ENCODE measurements around the gene GUCY2F. TPM values are rescaled to one million over a fixed set of nuclear protein-coding genes. Genes with fewer than 3 reads are reported as not detected.

Gene GUCY2F
- total RNA-seq, 1 donor: under 0.01 TPM

DNA sequence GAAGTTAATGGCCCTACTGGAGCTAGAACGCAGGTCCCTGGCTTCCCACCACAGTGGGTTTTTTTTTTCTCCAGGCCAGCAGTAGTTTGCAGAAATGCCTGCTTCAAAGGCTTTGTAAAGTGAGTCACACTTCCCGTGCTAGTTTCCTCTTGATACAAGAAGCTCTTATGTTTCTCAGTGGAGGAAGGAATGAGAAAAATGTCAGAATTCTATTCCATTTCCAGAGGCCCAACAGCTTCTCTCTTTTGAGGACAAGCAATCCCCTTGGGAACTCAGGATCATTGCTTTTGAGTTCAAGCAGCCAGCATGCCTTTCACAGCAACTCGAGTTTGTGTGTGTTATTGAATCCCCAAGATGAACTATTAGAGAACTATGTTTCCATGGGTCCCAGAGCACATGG lies 134.3 kb downstream of the GUCY2F start:
- peak; percentile 51 for DNase-seq (ENCODE audit: low read depth)
- TF ChIP-seq, protein P1, sequence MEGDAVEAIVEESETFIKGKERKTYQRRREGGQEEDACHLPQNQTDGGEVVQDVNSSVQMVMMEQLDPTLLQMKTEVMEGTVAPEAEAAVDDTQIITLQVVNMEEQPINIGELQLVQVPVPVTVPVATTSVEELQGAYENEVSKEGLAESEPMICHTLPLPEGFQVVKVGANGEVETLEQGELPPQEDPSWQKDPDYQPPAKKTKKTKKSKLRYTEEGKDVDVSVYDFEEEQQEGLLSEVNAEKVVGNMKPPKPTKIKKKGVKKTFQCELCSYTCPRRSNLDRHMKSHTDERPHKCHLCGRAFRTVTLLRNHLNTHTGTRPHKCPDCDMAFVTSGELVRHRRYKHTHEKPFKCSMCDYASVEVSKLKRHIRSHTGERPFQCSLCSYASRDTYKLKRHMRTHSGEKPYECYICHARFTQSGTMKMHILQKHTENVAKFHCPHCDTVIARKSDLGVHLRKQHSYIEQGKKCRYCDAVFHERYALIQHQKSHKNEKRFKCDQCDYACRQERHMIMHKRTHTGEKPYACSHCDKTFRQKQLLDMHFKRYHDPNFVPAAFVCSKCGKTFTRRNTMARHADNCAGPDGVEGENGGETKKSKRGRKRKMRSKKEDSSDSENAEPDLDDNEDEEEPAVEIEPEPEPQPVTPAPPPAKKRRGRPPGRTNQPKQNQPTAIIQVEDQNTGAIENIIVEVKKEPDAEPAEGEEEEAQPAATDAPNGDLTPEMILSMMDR (IDR thresholded peaks at IDR 0.05; ENCODE audit: insufficient read depth, low read depth, low read length): no peak
- H3K4me3 ChIP-seq (ENCODE audit: low read depth, low read length): no peak overlapping the region

DNA sequence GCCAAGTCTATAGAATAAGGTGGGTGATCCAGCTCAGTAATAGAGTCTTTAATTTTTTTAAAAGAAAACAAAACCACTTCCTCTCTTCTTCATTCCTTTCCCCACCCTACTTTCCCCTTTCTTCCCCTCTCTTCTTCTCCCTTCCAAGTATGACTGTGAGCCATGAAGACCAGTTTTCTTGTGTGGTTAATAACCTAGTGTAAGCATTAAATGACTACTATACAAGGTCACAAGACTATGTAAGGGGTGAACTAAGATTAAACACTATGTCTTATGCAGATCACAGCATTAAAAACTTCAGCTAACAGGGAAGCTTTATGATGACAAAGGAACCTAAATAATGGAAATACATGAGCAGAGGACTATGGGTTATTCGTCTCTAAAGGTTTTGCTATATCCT lies 135.4 kb downstream of the GUCY2F start:
- H3K4me3 ChIP-seq (ENCODE audit: low read depth, low read length): no peak overlapping the region
- no peak for DNase-seq (ENCODE audit: low read depth)
- TF ChIP-seq, protein P1 (IDR thresholded peaks at IDR 0.05; ENCODE audit: insufficient read depth, low read depth, low read length): no peak

DNA sequence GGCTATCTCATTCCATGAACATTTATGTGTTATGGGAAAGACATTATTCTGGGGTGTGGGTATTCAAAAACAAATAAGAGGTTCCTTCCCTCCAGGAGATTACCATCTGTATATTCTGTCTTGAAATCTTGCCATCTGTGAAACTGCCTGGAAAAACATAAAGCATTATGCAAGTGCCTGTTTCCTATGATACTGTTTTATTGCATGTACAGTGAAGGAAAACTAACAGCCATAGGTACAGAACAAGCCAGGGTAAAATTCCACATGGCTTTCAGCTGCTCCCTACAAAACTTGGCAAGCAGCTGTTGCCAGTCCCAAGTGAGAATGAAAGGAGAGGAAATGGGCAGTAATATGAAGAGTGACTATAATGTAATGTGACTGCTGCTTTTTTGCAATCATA lies 136.0 kb downstream of the GUCY2F start:
- TF ChIP-seq, protein P1 (IDR thresholded peaks at IDR 0.05; ENCODE audit: insufficient read depth, low read depth, low read length): no peak
- DNase-seq (ENCODE audit: low read depth): no peak
- no peak overlapping the region for H3K4me3 ChIP-seq (ENCODE audit: low read depth, low read length)

DNA sequence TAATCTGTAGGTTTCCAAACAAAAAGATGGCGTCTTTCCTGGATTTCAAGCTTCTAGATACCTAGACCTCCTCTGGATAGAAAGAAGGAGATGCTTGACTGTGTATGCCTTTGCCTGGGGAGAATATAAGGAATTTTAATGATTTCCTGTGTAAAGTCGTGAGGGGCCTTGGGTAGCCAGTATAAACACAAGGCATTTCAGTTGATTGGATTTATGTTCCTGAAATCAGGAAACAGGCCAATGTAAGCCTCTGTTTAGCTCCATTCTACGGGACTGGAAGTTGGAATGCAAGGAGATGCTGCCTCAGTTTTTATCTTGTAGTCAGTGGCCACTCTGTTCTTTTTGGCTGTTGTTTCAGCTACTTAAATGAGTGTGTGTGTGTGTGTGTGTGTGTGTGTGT lies 137.2 kb downstream of the GUCY2F start:
- H3K4me3 ChIP-seq (ENCODE audit: low read depth, low read length): no peak overlapping the region
- DNase-seq (ENCODE audit: low read depth): no peak
- TF ChIP-seq, protein P1 (IDR thresholded peaks at IDR 0.05; ENCODE audit: insufficient read depth, low read depth, low read length): no peak

DNA sequence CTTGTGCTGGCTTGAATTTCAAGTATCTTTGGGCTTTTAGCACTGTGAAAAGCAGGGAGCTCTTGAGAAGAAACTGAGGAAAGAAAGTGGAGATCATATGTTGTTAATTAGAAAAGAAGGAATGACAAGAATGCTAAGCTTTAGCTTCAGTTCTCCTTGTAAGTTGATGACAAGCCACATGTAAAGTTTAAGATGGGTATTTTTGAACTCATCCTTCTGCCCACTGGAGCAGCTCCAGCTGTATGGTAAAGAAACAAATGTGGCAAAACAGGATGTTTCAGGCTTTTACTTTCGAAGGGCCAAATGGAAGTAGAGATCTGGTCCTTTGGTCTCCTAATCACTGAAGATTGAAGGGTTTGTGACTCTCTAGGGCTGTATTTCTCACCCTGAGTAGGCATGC lies 137.8 kb downstream of the GUCY2F start:
- no peak overlapping the region for H3K4me3 ChIP-seq (ENCODE audit: low read depth, low read length)
- TF ChIP-seq, protein P1 (IDR thresholded peaks at IDR 0.05; ENCODE audit: insufficient read depth, low read depth, low read length): no peak
- no peak for DNase-seq (ENCODE audit: low read depth)

DNA sequence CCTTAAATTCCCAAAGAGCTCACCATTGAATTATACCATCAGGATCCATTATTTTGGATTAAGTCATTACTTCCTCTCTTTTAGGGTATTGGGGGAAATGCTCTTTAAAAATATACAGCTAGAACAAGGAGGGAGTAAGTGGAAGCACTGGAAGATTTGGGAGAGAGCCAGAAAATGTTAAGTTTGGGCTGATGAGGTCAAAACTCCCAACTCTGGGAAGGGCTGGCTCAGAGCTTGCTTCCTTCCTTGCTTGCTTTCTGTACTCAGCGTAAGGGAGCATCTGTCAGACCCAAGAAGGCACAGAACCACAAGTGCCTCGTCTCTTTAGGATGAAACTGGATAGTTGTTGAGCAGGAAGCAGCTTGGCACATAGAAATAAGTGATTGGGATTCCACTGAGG lies 138.2 kb downstream of the GUCY2F start:
- no peak for DNase-seq (ENCODE audit: low read depth)
- H3K4me3 ChIP-seq (ENCODE audit: low read depth, low read length): no peak overlapping the region
- TF ChIP-seq, protein P1 (IDR thresholded peaks at IDR 0.05; ENCODE audit: insufficient read depth, low read depth, low read length): no peak

DNA sequence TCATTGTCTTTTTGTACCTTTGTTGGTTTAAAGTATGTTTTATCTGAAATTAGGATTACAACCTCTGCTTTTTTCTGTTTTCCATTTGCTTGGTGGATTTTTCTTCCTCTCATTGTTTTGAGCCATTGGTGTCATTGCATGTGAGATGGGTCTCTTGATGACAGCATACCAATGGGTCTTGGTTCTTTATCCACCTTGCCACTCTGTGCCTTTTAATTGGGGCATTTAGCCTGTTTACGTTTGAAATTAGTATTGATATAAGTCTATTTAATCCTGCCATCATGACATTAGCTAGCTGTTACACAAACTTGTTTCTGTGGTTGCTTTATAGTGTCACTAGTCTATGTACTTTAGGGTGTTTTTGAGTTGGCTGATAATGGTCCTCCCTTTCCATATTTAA lies 145.7 kb downstream of the GUCY2F start:
- H3K4me3 ChIP-seq (ENCODE audit: low read depth, low read length): no peak overlapping the region
- TF ChIP-seq, protein P1 (IDR thresholded peaks at IDR 0.05; ENCODE audit: insufficient read depth, low read depth, low read length): no peak
- no peak for DNase-seq (ENCODE audit: low read depth)
